ENCODE measurements around the gene TIE1. TPM values are rescaled to one million over a fixed set of nuclear protein-coding genes. Genes with fewer than 3 reads are reported as not detected.

TIE1 gene
- total and polyA plus RNA-seq, 2 of the 13 experiments (the other 11 are each of a cell fraction or from before 2014, with no cell fraction given) = 0.58 to 0.84 TPM

DNA sequence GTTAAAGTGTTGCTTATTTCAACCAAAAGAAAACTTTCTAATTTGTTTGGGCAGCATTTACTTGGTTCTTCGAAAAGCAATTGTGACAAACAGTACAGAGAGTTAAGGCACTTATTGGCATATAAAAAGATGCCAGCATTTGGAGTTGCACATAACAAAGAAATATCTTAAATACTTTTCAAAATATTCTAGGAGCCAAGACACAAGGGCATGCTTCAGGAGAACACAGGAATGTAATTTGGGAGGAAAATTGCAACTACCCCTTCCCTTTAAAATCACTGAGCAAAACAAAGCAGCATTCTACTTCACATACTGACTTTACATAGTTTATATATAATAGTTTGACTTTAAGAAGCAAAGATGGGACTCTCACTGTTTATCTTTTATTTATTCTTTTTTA, 4.6 kb upstream of the TIE1 start:
- Histone ChIP-seq H3K27ac (ENCODE audit: extremely low read length, insufficient read depth, low read length) (no peak overlapping the region), H3K79me2 (ENCODE audit: insufficient read depth, low read length) (no peaks in the 10 kb centered on the region), H3K36me3 (replicated peaks in 1 of 2; ENCODE audit: control insufficient read depth in 1 of 2, insufficient read depth in 2 of 2, low read length in 2 of 2) (no peaks in the 10 kb centered on the region), H4K20me1 (ENCODE audit: insufficient read depth, low read length) (no peaks in the 10 kb centered on the region), H3K9ac (ENCODE audit: insufficient read depth, low read depth, low read length) (no peak overlapping the region), H3K4me2 (ENCODE audit: low read depth, low read length) (no peak overlapping the region), H3K9me3 (ENCODE audit: low read length) (no peaks in the 10 kb centered on the region), H3K27me3 (ENCODE audit: control insufficient read depth in 1 of 2, insufficient read depth in 2 of 2, low read length in 2 of 2) (peaks cover 0 to 33% of the 10 kb centered on the region in 2 experiments; a peak in 3 of 5 replicates), H3K4me3 (replicated peaks in 1 of 3; ENCODE audit: insufficient read depth in 1 of 3, low read depth in 2 of 3, low read length in 3 of 3) (no peak overlapping the region), H2AFZ (ENCODE audit: low read length) (no peak overlapping the region), H3K4me1 (ENCODE audit: insufficient read depth, low read length) (peaks cover 9% of the 10 kb centered on the region; the same call in 1 of the 2 replicates)
- ATAC-seq (no peak), DNase-seq (ENCODE audit: low spot score) (no peak), FAIRE-seq (no peak)
- WGBS (ENCODE audit: low lambda C conversion rate) = 31% methylated on average over 1 of the region's 1 CpG
- in situ Hi-C loops (cut with HindIII; ENCODE audit: extremely low pct_ligation_motif_present, low pct_unique_long_range_greater_than_20kb) (no loop called here), intact Hi-C loops (cut with micrococcal nuclease; ENCODE audit: unreplicated experiment) (no loop called here)
- ChIA-PET POLR2A (interaction anchor here (0.6 kb wide), 1 partner anchor 15 kb away, joined by 6 read pairs; no protein-coding TSS in a partner anchor), CTCF (ENCODE audit: low intra/inter-chr PET ratio, low total read pairs) (no interaction called here)
- TF ChIP-seq CREM (IDR thresholded peaks at IDR 0.05) (no peak), CREM (CRISPR knock-in tag; IDR thresholded peaks at IDR 0.05) (no peak), RBAK (CRISPR knock-in tag; IDR thresholded peaks at IDR 0.05) (no peak), ZNF713 (CRISPR knock-in tag; IDR thresholded peaks at IDR 0.05) (no peak), TBL1XR1 (IDR thresholded peaks at IDR 0.05; ENCODE audit: borderline replicate concordance, low read length, partially characterized antibody) (no peak), RNF2 (conservative IDR thresholded peaks at IDR 0.05; ENCODE audit: low read depth) (no peak), ZKSCAN5 (CRISPR knock-in tag; IDR thresholded peaks at IDR 0.05) (no peak), NFKB2 (CRISPR knock-in tag; IDR thresholded peaks at IDR 0.05; ENCODE audit: borderline replicate concordance) (no peak), SALL2 (CRISPR knock-in tag; IDR thresholded peaks at IDR 0.05) (no peak), ZNF496 (CRISPR knock-in tag; IDR thresholded peaks at IDR 0.05; ENCODE audit: insufficient replicate concordance) (no peak), ZNF12 (CRISPR knock-in tag; IDR thresholded peaks at IDR 0.05) (no peak), CEBPB (IDR thresholded peaks at IDR 0.05; ENCODE audit: borderline replicate concordance, low read depth, low read length) (no peak), KDM3A (CRISPR knock-in tag; IDR thresholded peaks at IDR 0.05; ENCODE audit: low read depth) (no peak)
- TF ChIP-seq, protein P1, sequence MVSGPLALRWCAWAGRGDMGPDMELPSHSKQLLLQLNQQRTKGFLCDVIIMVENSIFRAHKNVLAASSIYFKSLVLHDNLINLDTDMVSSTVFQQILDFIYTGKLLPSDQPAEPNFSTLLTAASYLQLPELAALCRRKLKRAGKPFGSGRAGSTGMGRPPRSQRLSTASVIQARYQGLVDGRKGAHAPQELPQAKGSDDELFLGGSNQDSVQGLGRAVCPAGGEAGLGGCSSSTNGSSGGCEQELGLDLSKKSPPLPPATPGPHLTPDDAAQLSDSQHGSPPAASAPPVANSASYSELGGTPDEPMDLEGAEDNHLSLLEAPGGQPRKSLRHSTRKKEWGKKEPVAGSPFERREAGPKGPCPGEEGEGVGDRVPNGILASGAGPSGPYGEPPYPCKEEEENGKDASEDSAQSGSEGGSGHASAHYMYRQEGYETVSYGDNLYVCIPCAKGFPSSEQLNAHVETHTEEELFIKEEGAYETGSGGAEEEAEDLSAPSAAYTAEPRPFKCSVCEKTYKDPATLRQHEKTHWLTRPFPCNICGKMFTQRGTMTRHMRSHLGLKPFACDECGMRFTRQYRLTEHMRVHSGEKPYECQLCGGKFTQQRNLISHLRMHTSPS (CRISPR knock-in tag; IDR thresholded peaks at IDR 0.05; ENCODE audit: low read depth) = no peak
- TF ChIP-seq, protein P2, sequence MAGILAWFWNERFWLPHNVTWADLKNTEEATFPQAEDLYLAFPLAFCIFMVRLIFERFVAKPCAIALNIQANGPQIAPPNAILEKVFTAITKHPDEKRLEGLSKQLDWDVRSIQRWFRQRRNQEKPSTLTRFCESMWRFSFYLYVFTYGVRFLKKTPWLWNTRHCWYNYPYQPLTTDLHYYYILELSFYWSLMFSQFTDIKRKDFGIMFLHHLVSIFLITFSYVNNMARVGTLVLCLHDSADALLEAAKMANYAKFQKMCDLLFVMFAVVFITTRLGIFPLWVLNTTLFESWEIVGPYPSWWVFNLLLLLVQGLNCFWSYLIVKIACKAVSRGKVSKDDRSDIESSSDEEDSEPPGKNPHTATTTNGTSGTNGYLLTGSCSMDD (CRISPR knock-in tag; IDR thresholded peaks at IDR 0.05) = no peak
- BruUV-seq (replicated peaks) = no TSS peak

Data from HepG2 (cell line).